SK-N-SH treated with all-trans-retinoic acid at 6 μM for 48 hours (cell line): ENCODE results near the gene KLHDC8B.
"Not testable (repeated sequence)": the region's sequence is repeated elsewhere in the genome, so short reads cannot be mapped to it uniquely, and the experiment has no call there.

Experiments
- ATAC-seq: fragments of 200-7000 bp; cut with Tn5 transposase; 3 replicates; pipeline ENCODE4 v1.9.1; 2020; ENCODE audit warnings: mild to moderate bottlenecking, moderate library complexity
- ARNTL ChIP-seq: fragments of 450-650 bp; formaldehyde crosslinking; IDR thresholded peaks from 2 replicates; pipeline ENCODE4 v1.5.0; 2020; ENCODE audit warnings: low read depth, mild to moderate bottlenecking, moderate library complexity, borderline replicate concordance
- CSDC2 ChIP-seq: fragments of 250-450 bp; sonication (Bioruptor Pico); IDR thresholded peaks from 2 replicates; pipeline ENCODE4 v1.5.0; 2020; ENCODE audit warnings: mild to moderate bottlenecking, moderate library complexity
- ISL1 ChIP-seq: fragments of 250-450 bp; sonication (Bioruptor Pico); IDR thresholded peaks from 2 replicates; pipeline ENCODE4 v2.1.2; 2022; ENCODE audit warnings: mild to moderate bottlenecking, moderate library complexity
- PATZ1 ChIP-seq: fragments of 250-450 bp; sonication (Bioruptor Pico); IDR thresholded peaks from 2 replicates; pipeline ENCODE4 v1.8.0; 2020; ENCODE audit warnings: mild to moderate bottlenecking, moderate library complexity, borderline replicate concordance
- PPARA ChIP-seq: fragments of 250-450 bp; sonication (Bioruptor Pico); IDR thresholded peaks from 2 replicates; pipeline ENCODE4 v1.5.0; 2020; ENCODE audit warnings: mild to moderate bottlenecking, borderline replicate concordance
- RARB ChIP-seq: fragments of 250-450 bp; sonication (Bioruptor Pico); IDR thresholded peaks from 2 replicates; pipeline ENCODE4 v1.8.0; 2021; ENCODE audit warnings: mild to moderate bottlenecking, moderate library complexity
- SNAI2 ChIP-seq: fragments of 250-450 bp; sonication (Bioruptor Pico); IDR thresholded peaks from 2 replicates; pipeline ENCODE4 v1.5.0; 2020; ENCODE audit warnings: mild to moderate bottlenecking, moderate library complexity
- ZFP3 ChIP-seq: fragments of 250-450 bp; sonication (Bioruptor Pico); IDR thresholded peaks from 2 replicates; pipeline ENCODE4 v1.5.0; 2020; ENCODE audit warnings: mild to moderate bottlenecking, moderate library complexity
- ZNF565 ChIP-seq: fragments of 450-650 bp; formaldehyde crosslinking; conservative IDR thresholded peaks from 2 replicates; pipeline ENCODE4 v1.5.0; 2020; ENCODE audit warnings: low read depth, mild to moderate bottlenecking, moderate library complexity
- ZNF8 ChIP-seq: fragments of 450-650 bp; formaldehyde crosslinking; IDR thresholded peaks from 2 replicates; pipeline ENCODE4 v1.5.0; 2020; ENCODE audit warnings: mild to moderate bottlenecking, moderate library complexity
- TF ChIP-seq, protein P1 (sequence below): fragments of 250-450 bp; sonication (Bioruptor Pico); IDR thresholded peaks from 2 replicates; pipeline ENCODE4 v1.8.0; 2021; ENCODE audit warnings: low read depth, mild to moderate bottlenecking, moderate library complexity, borderline replicate concordance
- TF ChIP-seq, protein P2 (sequence below): fragments of 250-450 bp; sonication (Bioruptor Pico); IDR thresholded peaks from 2 replicates; pipeline ENCODE4 v1.5.1; 2020; ENCODE audit warnings: low read depth, mild to moderate bottlenecking, moderate library complexity

Gene KLHDC8B

GRCh38 chr3:49218471-49218989 is 47.1 kb downstream of the KLHDC8B start:
- peak; percentile 61 for TF ChIP-seq ISL1
- TF ChIP-seq ZFP3 (CRISPR knock-in tag), result 0 out of 2 replicates have a peak, but pooled peaks have one; percentile 46
- ATAC-seq, result peak; percentile 95

DNA sequence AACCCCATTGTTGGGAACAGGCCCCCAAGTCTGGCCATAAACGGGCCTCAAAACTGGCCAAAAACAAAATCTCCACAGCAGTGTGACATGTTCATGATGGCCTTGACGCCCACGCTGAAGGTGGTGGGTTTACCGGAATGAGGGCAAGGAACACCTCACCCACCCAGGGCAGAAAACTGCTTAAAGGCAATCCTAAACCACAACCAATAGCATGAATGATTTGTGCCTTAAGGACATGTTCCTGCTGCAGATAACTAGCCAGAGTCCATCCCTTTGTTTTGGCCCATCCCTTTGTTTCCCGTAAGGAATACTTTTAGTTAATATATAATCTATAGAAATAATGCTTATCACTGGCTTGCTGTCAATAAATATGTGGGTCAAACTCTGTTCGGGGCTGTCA is 47.7 kb downstream of the KLHDC8B start:
- ATAC-seq, result no peak
- TF ChIP-seq ZNF565 (CRISPR knock-in tag), result no peak
- no peak for TF ChIP-seq CSDC2 (CRISPR knock-in tag)
- TF ChIP-seq, protein P1, sequence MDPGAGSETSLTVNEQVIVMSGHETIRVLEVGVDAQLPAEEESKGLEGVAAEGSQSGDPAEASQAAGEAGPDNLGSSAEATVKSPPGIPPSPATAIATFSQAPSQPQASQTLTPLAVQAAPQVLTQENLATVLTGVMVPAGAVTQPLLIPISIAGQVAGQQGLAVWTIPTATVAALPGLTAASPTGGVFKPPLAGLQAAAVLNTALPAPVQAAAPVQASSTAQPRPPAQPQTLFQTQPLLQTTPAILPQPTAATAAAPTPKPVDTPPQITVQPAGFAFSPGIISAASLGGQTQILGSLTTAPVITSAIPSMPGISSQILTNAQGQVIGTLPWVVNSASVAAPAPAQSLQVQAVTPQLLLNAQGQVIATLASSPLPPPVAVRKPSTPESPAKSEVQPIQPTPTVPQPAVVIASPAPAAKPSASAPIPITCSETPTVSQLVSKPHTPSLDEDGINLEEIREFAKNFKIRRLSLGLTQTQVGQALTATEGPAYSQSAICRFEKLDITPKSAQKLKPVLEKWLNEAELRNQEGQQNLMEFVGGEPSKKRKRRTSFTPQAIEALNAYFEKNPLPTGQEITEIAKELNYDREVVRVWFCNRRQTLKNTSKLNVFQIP (CRISPR knock-in tag), result no peak
- no peak for TF ChIP-seq ZNF8 (CRISPR knock-in tag)

GRCh38 chr3:49220985-49221563 is 49.7 kb downstream of the KLHDC8B start:
- not testable (repeated sequence) for ATAC-seq

- ATAC-seq, result no peak
These were observed 50.6 kb downstream of the KLHDC8B start for GRCh38 chr3:49222002-49222401.

More at GRCh38 chr3:49222002-49222401, 50.6 kb downstream of the KLHDC8B start:
- TF ChIP-seq ARNTL (CRISPR knock-in tag), result no peak
- TF ChIP-seq, protein P2, sequence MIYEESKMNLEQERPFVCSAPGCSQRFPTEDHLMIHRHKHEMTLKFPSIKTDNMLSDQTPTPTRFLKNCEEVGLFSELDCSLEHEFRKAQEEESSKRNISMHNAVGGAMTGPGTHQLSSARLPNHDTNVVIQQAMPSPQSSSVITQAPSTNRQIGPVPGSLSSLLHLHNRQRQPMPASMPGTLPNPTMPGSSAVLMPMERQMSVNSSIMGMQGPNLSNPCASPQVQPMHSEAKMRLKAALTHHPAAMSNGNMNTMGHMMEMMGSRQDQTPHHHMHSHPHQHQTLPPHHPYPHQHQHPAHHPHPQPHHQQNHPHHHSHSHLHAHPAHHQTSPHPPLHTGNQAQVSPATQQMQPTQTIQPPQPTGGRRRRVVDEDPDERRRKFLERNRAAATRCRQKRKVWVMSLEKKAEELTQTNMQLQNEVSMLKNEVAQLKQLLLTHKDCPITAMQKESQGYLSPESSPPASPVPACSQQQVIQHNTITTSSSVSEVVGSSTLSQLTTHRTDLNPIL (CRISPR knock-in tag), result no peak
- TF ChIP-seq PATZ1 (CRISPR knock-in tag), result no peak
- TF ChIP-seq SNAI2 (CRISPR knock-in tag), result no peak
- TF ChIP-seq PPARA (CRISPR knock-in tag), result no peak
- no peak for TF ChIP-seq RARB (CRISPR knock-in tag)
